Measurements from ENCODE around the gene LUZP1.
A peak's percentile ranks its signal among the peaks of the same experiment; 100 is the strongest.

Gene LUZP1

DNA sequence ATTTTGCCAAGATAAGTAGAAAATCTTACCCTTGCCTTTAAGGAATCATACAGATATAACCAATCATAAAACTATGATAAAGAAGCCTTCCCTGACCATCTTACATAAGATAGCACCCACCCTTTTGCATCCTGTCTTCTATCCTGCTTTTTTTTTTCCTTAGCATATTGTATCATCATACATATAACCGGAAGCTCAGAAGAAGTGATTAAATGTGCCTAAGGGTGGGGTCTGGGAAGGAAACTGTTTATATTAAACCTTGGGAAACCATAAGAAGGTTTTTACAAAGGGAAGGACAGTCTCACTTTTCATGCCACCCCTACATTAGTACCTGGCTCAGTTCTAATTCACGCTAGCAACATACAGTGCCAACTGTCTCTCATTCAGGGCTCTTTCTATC, 66.8 kb downstream of the LUZP1 start:
- DNase-seq: no peak
- POLR2A ChIA-PET: interaction anchor here (0.6 kb wide), 1 partner anchor 67 kb away, joined by 3 read pairs; no protein-coding TSS in a partner anchor
- no peaks in the 10 kb centered on the region for H3K9me3 ChIP-seq (ENCODE audit: control extremely low read depth in 1 of 5, control insufficient read depth in 4 of 5, insufficient read depth in 2 of 5, low read depth in 1 of 5, low read length in 4 of 5)

DNA sequence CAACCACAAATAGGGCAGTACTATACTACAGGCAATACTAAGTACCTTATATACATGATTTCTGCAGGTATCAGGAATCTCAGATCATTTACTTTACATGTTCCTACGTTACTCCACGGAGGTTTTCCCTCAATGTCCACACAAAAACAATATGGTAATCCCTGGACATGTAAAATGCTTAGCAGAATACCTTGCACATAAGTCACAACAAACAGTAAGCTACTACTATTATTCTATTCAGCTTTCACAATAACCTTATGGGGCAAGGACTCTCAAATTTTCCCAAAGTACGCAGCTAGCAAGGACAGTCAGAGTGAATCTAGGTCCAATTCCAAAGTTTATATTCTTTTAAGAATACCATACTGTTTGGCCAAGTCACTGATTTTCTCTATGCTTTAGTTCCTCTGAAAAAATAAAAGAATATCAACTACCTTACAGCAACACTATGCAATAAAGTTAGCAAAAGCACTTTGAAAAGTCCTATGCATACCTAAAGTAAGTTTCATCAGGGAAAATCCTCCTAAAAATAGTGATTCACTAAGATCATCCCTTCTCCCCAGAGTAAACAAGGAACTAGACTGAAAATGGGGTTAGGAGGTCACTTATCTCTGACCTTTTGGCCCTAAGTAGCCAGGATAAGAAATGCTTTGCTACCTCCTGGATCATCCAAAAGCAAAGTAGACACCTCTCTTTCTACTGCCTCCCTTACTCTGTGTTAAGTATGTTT, 67.4 kb downstream of the LUZP1 start:
- peaks cover 0 to 2% (median 1%) of the 10 kb centered on the region in 4 experiments for H3K36me3 ChIP-seq (ENCODE audit: control insufficient read depth in 4 of 4, insufficient read depth in 4 of 4, low read length in 3 of 4)
- no peaks in the 10 kb centered on the region for H3K27me3 ChIP-seq (replicated peaks in 2 of 5; ENCODE audit: control insufficient read depth in 4 of 5, insufficient read depth in 5 of 5, low read length in 4 of 5)
- POLR2A ChIA-PET: interaction anchor here (0.6 kb wide), 1 partner anchor 68 kb away, joined by 3 read pairs; no protein-coding TSS in a partner anchor
- CTCF ChIA-PET: interaction anchor here (0.9 to 21.1 kb wide), 9 partner anchors 9 to 80 kb away, joined by 3 to 478 read pairs (median 12); no protein-coding TSS in a partner anchor
- H3K4me3 ChIP-seq (ENCODE audit: control insufficient read depth in 1 of 7, extremely low read depth in 1 of 7, insufficient read depth in 4 of 7, low read depth in 2 of 7, low read length in 6 of 7): no peak overlapping the region
- H3K27ac ChIP-seq (ENCODE audit: insufficient read depth in 1 of 2, low read depth in 1 of 2, low read length in 2 of 2, poor library complexity in 1 of 2, severe bottlenecking in 2 of 2): no peak overlapping the region
- peaks cover 18 to 62% (median 46%) of the 10 kb centered on the region in 4 experiments for H3K4me1 ChIP-seq (ENCODE audit: control extremely low read depth in 1 of 4, control insufficient read depth in 4 of 4, insufficient read depth in 4 of 4, low read length in 3 of 4)
- H3K9me3 ChIP-seq (ENCODE audit: control extremely low read depth in 1 of 5, control insufficient read depth in 4 of 5, insufficient read depth in 2 of 5, low read depth in 1 of 5, low read length in 4 of 5): no peaks in the 10 kb centered on the region
- DNase-seq: no peak
- WGBS (ENCODE audit: insufficient coverage): 94% methylated on average over 3 of the region's 3 CpGs

More for the DNA sequence above, 66.8 kb downstream of the LUZP1 start:
- peak overlapping the region in 1 of 7 experiments; percentile 37 for H3K4me3 ChIP-seq (ENCODE audit: control insufficient read depth in 1 of 7, extremely low read depth in 1 of 7, insufficient read depth in 4 of 7, low read depth in 2 of 7, low read length in 6 of 7)
- peaks cover 0 to 7% (median 3%) of the 10 kb centered on the region in 4 experiments for H3K36me3 ChIP-seq (ENCODE audit: control insufficient read depth in 4 of 4, insufficient read depth in 4 of 4, low read length in 3 of 4)
- H3K4me1 ChIP-seq (ENCODE audit: control extremely low read depth in 1 of 4, control insufficient read depth in 4 of 4, insufficient read depth in 4 of 4, low read length in 3 of 4): peaks cover 18 to 62% (median 46%) of the 10 kb centered on the region in 4 experiments
- H3K27me3 ChIP-seq (replicated peaks in 2 of 5; ENCODE audit: control insufficient read depth in 4 of 5, insufficient read depth in 5 of 5, low read length in 4 of 5): no peaks in the 10 kb centered on the region
- CTCF ChIA-PET: interaction anchor here (0.9 to 21.1 kb wide), 5 partner anchors 11 to 123 kb away, joined by 3 to 478 read pairs (median 5); no protein-coding TSS in a partner anchor
- no peak overlapping the region for H3K27ac ChIP-seq (ENCODE audit: insufficient read depth in 1 of 2, low read depth in 1 of 2, low read length in 2 of 2, poor library complexity in 1 of 2, severe bottlenecking in 2 of 2)
- 89% methylated on average over 1 of the region's 2 CpGs for WGBS (ENCODE audit: insufficient coverage)

DNA sequence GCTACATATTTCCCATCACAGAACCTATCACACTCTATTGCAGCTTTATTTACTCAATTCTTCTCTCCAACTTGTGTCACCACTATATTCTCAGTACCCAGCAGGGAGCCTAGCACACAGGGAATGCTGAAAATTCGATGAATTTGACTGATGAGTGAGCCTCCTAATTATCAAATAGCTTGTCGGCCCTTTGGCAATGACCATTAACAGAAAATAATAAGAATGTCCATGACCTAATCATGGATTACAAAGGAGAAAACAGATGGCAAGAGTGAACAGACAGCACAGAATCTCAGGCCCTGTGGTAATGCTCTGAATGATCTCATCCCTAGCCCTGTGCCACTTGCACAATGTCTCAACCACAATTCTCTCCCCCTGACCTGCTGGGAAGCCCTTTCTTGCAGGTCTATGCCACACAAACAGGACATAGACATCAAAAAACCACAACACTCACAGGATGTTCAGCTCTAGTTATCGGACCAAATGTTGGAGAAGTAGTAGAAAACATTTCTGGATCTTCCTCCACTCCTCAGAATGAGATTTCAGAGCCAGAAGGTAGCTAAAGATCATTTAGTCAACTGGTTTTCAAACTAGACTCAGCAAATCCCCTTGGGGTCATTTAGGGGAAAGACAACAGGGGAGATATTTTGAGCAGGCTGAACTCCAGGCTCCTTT, 68.4 kb downstream of the LUZP1 start:
- Histone ChIP-seq H3K4me1 (ENCODE audit: control extremely low read depth in 1 of 4, control insufficient read depth in 4 of 4, insufficient read depth in 4 of 4, low read length in 3 of 4) (peaks cover 18 to 62% (median 46%) of the 10 kb centered on the region in 4 experiments), H3K36me3 (ENCODE audit: control insufficient read depth in 4 of 4, insufficient read depth in 4 of 4, low read length in 3 of 4) (peaks cover 0 to 2% (median 2%) of the 10 kb centered on the region in 4 experiments), H3K27ac (ENCODE audit: insufficient read depth in 1 of 2, low read depth in 1 of 2, low read length in 2 of 2, poor library complexity in 1 of 2, severe bottlenecking in 2 of 2) (no peak overlapping the region), H3K9me3 (ENCODE audit: control extremely low read depth in 1 of 5, control insufficient read depth in 4 of 5, insufficient read depth in 2 of 5, low read depth in 1 of 5, low read length in 4 of 5) (no peaks in the 10 kb centered on the region), H3K4me3 (ENCODE audit: control insufficient read depth in 1 of 7, extremely low read depth in 1 of 7, insufficient read depth in 4 of 7, low read depth in 2 of 7, low read length in 6 of 7) (peak overlapping the region in 1 of 7 experiments; percentile 17), H3K27me3 (replicated peaks in 2 of 5; ENCODE audit: control insufficient read depth in 4 of 5, insufficient read depth in 5 of 5, low read length in 4 of 5) (no peaks in the 10 kb centered on the region)
- ChIA-PET CTCF (interaction anchor here (1.0 to 21.1 kb wide), 17 partner anchors 10 to 101 kb away, joined by 3 to 478 read pairs (median 6); partner anchors contain the start of gene LUZP1), POLR2A (interaction anchor here (1.8 to 2.0 kb wide), 2 partner anchors 69 to 84 kb away, joined by 7 to 9 read pairs; partner anchors contain the start of gene LUZP1)
- DNase-seq: peak; percentile 63 to 91 (median 90)
- WGBS (ENCODE audit: insufficient coverage): 67% methylated on average over 3 of the region's 3 CpGs

DNA sequence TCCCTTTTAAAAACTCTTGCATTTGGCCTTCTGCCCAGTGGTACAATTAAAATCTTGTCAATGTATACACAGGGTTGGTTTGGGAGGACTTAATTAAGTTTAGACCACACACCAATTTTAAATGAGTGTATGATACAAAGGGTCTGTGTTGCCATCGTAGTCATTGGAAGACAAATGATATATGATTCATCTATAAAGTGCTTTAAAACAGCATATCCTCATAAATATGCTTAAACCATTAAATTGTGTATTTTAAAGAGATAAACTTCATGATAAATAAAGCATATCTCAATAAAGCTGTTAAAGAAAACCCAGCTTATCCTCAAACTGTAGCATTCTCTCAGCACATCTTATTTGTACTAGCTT, 69.5 kb downstream of the LUZP1 start:
- no peak overlapping the region for H3K27ac ChIP-seq (ENCODE audit: insufficient read depth in 1 of 2, low read depth in 1 of 2, low read length in 2 of 2, poor library complexity in 1 of 2, severe bottlenecking in 2 of 2)

DNA sequence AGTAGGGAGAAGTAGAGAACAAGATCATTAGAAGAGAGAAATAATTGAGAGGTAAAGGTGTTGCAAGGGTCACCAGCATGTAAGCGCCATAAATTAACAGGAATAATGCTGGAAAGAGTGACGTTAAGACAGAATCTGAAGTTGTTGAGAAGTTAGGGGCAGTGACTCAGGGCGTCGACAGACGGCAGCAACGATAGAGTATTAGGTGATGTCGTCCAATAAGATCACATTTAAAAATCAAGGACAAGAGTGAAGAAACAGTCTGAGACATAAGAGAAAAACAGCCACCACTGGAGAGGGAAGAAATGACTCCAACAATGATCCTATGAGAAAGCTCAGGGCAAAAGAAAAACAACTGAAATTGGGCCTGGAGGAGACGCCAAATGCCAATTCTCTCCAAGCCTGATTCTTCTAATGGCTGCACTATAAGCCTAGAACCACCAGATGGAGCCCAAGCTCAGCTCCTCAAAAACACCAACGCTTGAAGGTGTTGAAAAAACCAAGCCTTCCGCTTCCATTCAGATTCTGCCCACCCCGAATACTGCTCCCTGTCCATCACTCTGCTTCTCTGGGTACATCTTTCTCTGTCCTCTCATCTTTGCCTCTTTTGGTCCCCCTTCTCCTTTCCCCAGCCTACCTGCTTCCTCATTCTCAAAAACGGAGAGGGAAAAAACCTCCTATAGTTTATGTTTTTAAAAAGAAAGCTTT, 70.0 kb downstream of the LUZP1 start:
- no peaks in the 10 kb centered on the region for H3K27me3 ChIP-seq (replicated peaks in 2 of 5; ENCODE audit: control insufficient read depth in 4 of 5, insufficient read depth in 5 of 5, low read length in 4 of 5)
- H3K4me3 ChIP-seq (ENCODE audit: control insufficient read depth in 1 of 7, extremely low read depth in 1 of 7, insufficient read depth in 4 of 7, low read depth in 2 of 7, low read length in 6 of 7): no peak overlapping the region
- no peaks in the 10 kb centered on the region for H3K9me3 ChIP-seq (ENCODE audit: control extremely low read depth in 1 of 5, control insufficient read depth in 4 of 5, insufficient read depth in 2 of 5, low read depth in 1 of 5, low read length in 4 of 5)
- peaks cover 18 to 49% (median 40%) of the 10 kb centered on the region in 4 experiments for H3K4me1 ChIP-seq (ENCODE audit: control extremely low read depth in 1 of 4, control insufficient read depth in 4 of 4, insufficient read depth in 4 of 4, low read length in 3 of 4)
- ChIA-PET CTCF (interaction anchor here (0.6 to 21.1 kb wide), 24 partner anchors 11 to 503 kb away, joined by 3 to 478 read pairs (median 6); partner anchors contain the start of gene LUZP1), POLR2A (interaction anchor here (0.7 to 2.0 kb wide), 3 partner anchors 71 to 86 kb away, joined by 4 to 9 read pairs (median 7); partner anchors contain the start of gene LUZP1)
- WGBS (ENCODE audit: insufficient coverage): 65% methylated on average over 10 of the region's 12 CpGs
- peaks cover 8 to 11% (median 10%) of the 10 kb centered on the region in 4 experiments for H3K36me3 ChIP-seq (ENCODE audit: control insufficient read depth in 4 of 4, insufficient read depth in 4 of 4, low read length in 3 of 4)
- no peak overlapping the region for H3K27ac ChIP-seq (ENCODE audit: insufficient read depth in 1 of 2, low read depth in 1 of 2, low read length in 2 of 2, poor library complexity in 1 of 2, severe bottlenecking in 2 of 2)
- peak; percentile 72 to 85 (median 77) for DNase-seq

More for the DNA sequence above, 69.5 kb downstream of the LUZP1 start:
- Histone ChIP-seq H3K9me3 (ENCODE audit: control extremely low read depth in 1 of 5, control insufficient read depth in 4 of 5, insufficient read depth in 2 of 5, low read depth in 1 of 5, low read length in 4 of 5) (no peaks in the 10 kb centered on the region), H3K36me3 (ENCODE audit: control insufficient read depth in 4 of 4, insufficient read depth in 4 of 4, low read length in 3 of 4) (peaks cover 2 to 6% (median 5%) of the 10 kb centered on the region in 4 experiments), H3K4me3 (ENCODE audit: control insufficient read depth in 1 of 7, extremely low read depth in 1 of 7, insufficient read depth in 4 of 7, low read depth in 2 of 7, low read length in 6 of 7) (no peak overlapping the region), H3K27me3 (replicated peaks in 2 of 5; ENCODE audit: control insufficient read depth in 4 of 5, insufficient read depth in 5 of 5, low read length in 4 of 5) (no peaks in the 10 kb centered on the region), H3K4me1 (ENCODE audit: control extremely low read depth in 1 of 4, control insufficient read depth in 4 of 4, insufficient read depth in 4 of 4, low read length in 3 of 4) (peaks cover 18 to 53% (median 43%) of the 10 kb centered on the region in 4 experiments)
- WGBS (ENCODE audit: insufficient coverage): no CpG with 5 or more reads among the region's 1 CpG
- POLR2A ChIA-PET: interaction anchor here (1.8 to 2.0 kb wide), 2 partner anchors 70 to 86 kb away, joined by 7 to 9 read pairs; partner anchors contain the start of gene LUZP1
- DNase-seq: no peak
- CTCF ChIA-PET: interaction anchor here (0.6 to 21.1 kb wide), 22 partner anchors 11 to 502 kb away, joined by 3 to 478 read pairs (median 6); partner anchors contain the start of gene LUZP1

DNA sequence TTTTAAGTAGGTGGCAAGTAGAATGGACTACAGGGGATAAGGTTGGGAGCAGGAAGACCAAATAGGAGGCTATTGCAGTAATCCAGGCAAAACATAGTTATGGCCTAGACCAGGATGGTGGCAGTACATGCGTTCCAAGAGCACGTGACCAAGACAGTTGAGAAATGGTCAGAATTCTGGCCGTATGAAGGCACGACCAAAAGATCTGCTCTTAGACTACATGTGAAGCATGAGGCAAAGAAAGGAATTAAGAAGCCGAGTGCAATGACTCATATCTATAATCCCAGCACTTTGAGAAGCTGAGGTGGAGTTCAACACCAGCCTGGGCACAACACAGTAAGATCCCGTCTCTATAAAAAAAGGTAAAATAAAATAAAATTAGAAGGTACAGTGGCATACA, 71.3 kb downstream of the LUZP1 start:
- Histone ChIP-seq H3K4me3 (ENCODE audit: control insufficient read depth in 1 of 7, extremely low read depth in 1 of 7, insufficient read depth in 4 of 7, low read depth in 2 of 7, low read length in 6 of 7) (no peak overlapping the region), H3K9me3 (ENCODE audit: control extremely low read depth in 1 of 5, control insufficient read depth in 4 of 5, insufficient read depth in 2 of 5, low read depth in 1 of 5, low read length in 4 of 5) (no peaks in the 10 kb centered on the region), H3K27ac (ENCODE audit: insufficient read depth in 1 of 2, low read depth in 1 of 2, low read length in 2 of 2, poor library complexity in 1 of 2, severe bottlenecking in 2 of 2) (no peak overlapping the region), H3K4me1 (ENCODE audit: control extremely low read depth in 1 of 4, control insufficient read depth in 4 of 4, insufficient read depth in 4 of 4, low read length in 3 of 4) (peaks cover 8 to 36% (median 28%) of the 10 kb centered on the region in 4 experiments), H3K36me3 (ENCODE audit: control insufficient read depth in 4 of 4, insufficient read depth in 4 of 4, low read length in 3 of 4) (peaks cover 9 to 24% (median 18%) of the 10 kb centered on the region in 4 experiments), H3K27me3 (replicated peaks in 2 of 5; ENCODE audit: control insufficient read depth in 4 of 5, insufficient read depth in 5 of 5, low read length in 4 of 5) (no peaks in the 10 kb centered on the region)
- no peak for DNase-seq
- ChIA-PET CTCF (interaction anchor here (1.4 to 21.1 kb wide), 3 partner anchors 10 to 84 kb away, joined by 3 to 478 read pairs (median 26); no protein-coding TSS in a partner anchor), POLR2A (no interaction called here)
- 100% methylated on average over 5 of the region's 6 CpGs for WGBS (ENCODE audit: insufficient coverage)

Measured in common myeloid progenitor, CD34-positive (primary cell).